Activated T-cell treated with anti-CD3 and anti-CD28 coated beads, Interleukin-2, amount 50 U/mL, for 24 hours (primary cell): ENCODE results near the gene LAMA4.
A peak's percentile ranks its signal among the peaks of the same experiment; 100 is the strongest.

Experiments
- DNase-seq: peaks from one replicate; pipeline ENCODE4 v3.0.0-alpha.2; 2020
- H3K27ac Mint-ChIP-seq: 2 replicates; pipeline ENCODE4 v1.8.0; 2020; ENCODE audit warnings: mild to moderate bottlenecking, mixed read lengths
- H3K27me3 Mint-ChIP-seq: 2 replicates; pipeline ENCODE4 v1.8.0; 2020; ENCODE audit warnings: mixed read lengths
- H3K36me3 Mint-ChIP-seq: 2 replicates; pipeline ENCODE4 v1.8.0; 2020; ENCODE audit warnings: low read depth, mixed read lengths
- H3K4me1 Mint-ChIP-seq: 2 replicates; pipeline ENCODE4 v1.8.0; 2020; ENCODE audit warnings: low read depth, mixed read lengths
- H3K4me3 Mint-ChIP-seq: 2 replicates; pipeline ENCODE4 v1.8.0; 2020; ENCODE audit warnings: mild to moderate bottlenecking, moderate library complexity, mixed read lengths
- H3K9me3 Mint-ChIP-seq: 2 replicates; pipeline ENCODE4 v1.8.0; 2020; ENCODE audit warnings: mixed read lengths

Gene LAMA4

GRCh38 chr6:112258642-112259336 is 4.4 kb upstream of the LAMA4 start:
- peaks cover 31% of the 10 kb centered on the region for H3K27me3 Mint-ChIP-seq
- DNase-seq, result no peak
- H3K36me3 Mint-ChIP-seq, result no peaks in the 10 kb centered on the region
- H3K27ac Mint-ChIP-seq, result no peak overlapping the region
- peaks cover 8% of the 10 kb centered on the region for H3K4me1 Mint-ChIP-seq
- H3K4me3 Mint-ChIP-seq, result no peak overlapping the region
- no peaks in the 10 kb centered on the region for H3K9me3 Mint-ChIP-seq

- H3K9me3 Mint-ChIP-seq, result no peaks in the 10 kb centered on the region
- no peaks in the 10 kb centered on the region for H3K36me3 Mint-ChIP-seq
- DNase-seq, result no peak
- H3K27ac Mint-ChIP-seq, result no peak overlapping the region
- peaks cover 15% of the 10 kb centered on the region for H3K4me1 Mint-ChIP-seq
- peaks cover 45% of the 10 kb centered on the region for H3K27me3 Mint-ChIP-seq
- no peak overlapping the region for H3K4me3 Mint-ChIP-seq
These were observed 3.0 kb upstream of the LAMA4 start for GRCh38 chr6:112257178-112257855.

GRCh38 chr6:112254921-112255320 is 554 bp upstream of the LAMA4 start:
- no peak for DNase-seq
- peaks cover 64% of the 10 kb centered on the region for H3K27me3 Mint-ChIP-seq
- H3K36me3 Mint-ChIP-seq, result no peaks in the 10 kb centered on the region
- H3K27ac Mint-ChIP-seq, result no peak overlapping the region
- H3K4me1 Mint-ChIP-seq, result peaks cover 16% of the 10 kb centered on the region
- H3K9me3 Mint-ChIP-seq, result no peaks in the 10 kb centered on the region
- H3K4me3 Mint-ChIP-seq, result no peak overlapping the region

GRCh38 chr6:112253498-112253840 is 898 bp downstream of the LAMA4 start:
- H3K36me3 Mint-ChIP-seq, result no peaks in the 10 kb centered on the region
- peak; percentile 35 for DNase-seq
- H3K4me1 Mint-ChIP-seq, result peaks cover 17% of the 10 kb centered on the region
- H3K27ac Mint-ChIP-seq, result no peak overlapping the region
- peak overlapping the region; percentile 73 for H3K4me3 Mint-ChIP-seq
- peaks cover 61% of the 10 kb centered on the region for H3K27me3 Mint-ChIP-seq
- no peaks in the 10 kb centered on the region for H3K9me3 Mint-ChIP-seq

GRCh38 chr6:112252571-112253497 is 1.5 kb downstream of the LAMA4 start:
- peak overlapping the region; percentile 73 for H3K4me3 Mint-ChIP-seq
- peaks cover 61% of the 10 kb centered on the region for H3K27me3 Mint-ChIP-seq

GRCh38 chr6:112251171-112251875 is 3.0 kb downstream of the LAMA4 start:
- DNase-seq, result no peak
- H3K4me1 Mint-ChIP-seq, result peaks cover 17% of the 10 kb centered on the region
- peaks cover 64% of the 10 kb centered on the region for H3K27me3 Mint-ChIP-seq
- H3K27ac Mint-ChIP-seq, result no peak overlapping the region
- H3K36me3 Mint-ChIP-seq, result no peaks in the 10 kb centered on the region
- no peak overlapping the region for H3K4me3 Mint-ChIP-seq
- H3K9me3 Mint-ChIP-seq, result no peaks in the 10 kb centered on the region

More at GRCh38 chr6:112252571-112253497, 1.5 kb downstream of the LAMA4 start:
- Mint-ChIP-seq H3K9me3 (no peaks in the 10 kb centered on the region), H3K27ac (no peak overlapping the region), H3K4me1 (peaks cover 17% of the 10 kb centered on the region), H3K36me3 (no peaks in the 10 kb centered on the region)
- no peak for DNase-seq

GRCh38 chr6:112249489-112249888 is 4.9 kb downstream of the LAMA4 start:
- H3K9me3 Mint-ChIP-seq, result no peaks in the 10 kb centered on the region
- no peak for DNase-seq
- no peaks in the 10 kb centered on the region for H3K36me3 Mint-ChIP-seq

GRCh38 chr6:112247275-112247674 is 7.1 kb downstream of the LAMA4 start:
- Mint-ChIP-seq H3K4me3 (no peak overlapping the region), H3K27ac (no peak overlapping the region), H3K36me3 (no peaks in the 10 kb centered on the region), H3K9me3 (no peaks in the 10 kb centered on the region), H3K27me3 (peaks cover 29% of the 10 kb centered on the region), H3K4me1 (peaks cover 7% of the 10 kb centered on the region)
- DNase-seq, result no peak

More at GRCh38 chr6:112249489-112249888, 4.9 kb downstream of the LAMA4 start:
- H3K27ac Mint-ChIP-seq, result no peak overlapping the region
- H3K4me1 Mint-ChIP-seq, result peaks cover 16% of the 10 kb centered on the region
- H3K27me3 Mint-ChIP-seq, result peaks cover 50% of the 10 kb centered on the region
- H3K4me3 Mint-ChIP-seq, result no peak overlapping the region

- Mint-ChIP-seq H3K4me3 (no peak overlapping the region), H3K36me3 (no peaks in the 10 kb centered on the region), H3K9me3 (no peaks in the 10 kb centered on the region), H3K4me1 (peaks cover 15% of the 10 kb centered on the region), H3K27me3 (peaks cover 15% of the 10 kb centered on the region), H3K27ac (no peak overlapping the region)
- DNase-seq, result no peak
These were observed 8.7 kb downstream of the LAMA4 start for GRCh38 chr6:112245511-112246203.

GRCh38 chr6:112243861-112244827 is 10.2 kb downstream of the LAMA4 start:
- Mint-ChIP-seq H3K4me1 (peaks cover 14% of the 10 kb centered on the region), H3K27ac (no peak overlapping the region), H3K27me3 (peaks cover 11% of the 10 kb centered on the region), H3K36me3 (no peaks in the 10 kb centered on the region), H3K9me3 (no peaks in the 10 kb centered on the region), H3K4me3 (no peak overlapping the region)
- no peak for DNase-seq

- Mint-ChIP-seq H3K9me3 (no peaks in the 10 kb centered on the region), H3K27me3 (peaks cover 12% of the 10 kb centered on the region), H3K36me3 (no peaks in the 10 kb centered on the region), H3K4me3 (no peak overlapping the region), H3K27ac (no peak overlapping the region), H3K4me1 (peaks cover 16% of the 10 kb centered on the region)
- DNase-seq, result no peak
These were observed 12.4 kb downstream of the LAMA4 start for GRCh38 chr6:112241820-112242429.

GRCh38 chr6:112237595-112237994 is 16.8 kb downstream of the LAMA4 start:
- Mint-ChIP-seq H3K27ac (no peak overlapping the region), H3K4me3 (no peak overlapping the region), H3K4me1 (peaks cover 34% of the 10 kb centered on the region), H3K27me3 (peaks cover 38% of the 10 kb centered on the region), H3K9me3 (no peaks in the 10 kb centered on the region), H3K36me3 (no peaks in the 10 kb centered on the region)
- DNase-seq, result no peak
